ENCODE results near the gene CEP164.
A peak's percentile ranks its signal among the peaks of the same experiment; 100 is the strongest.
"Not testable (repeated sequence)": the region's sequence is repeated elsewhere in the genome, so short reads cannot be mapped to it uniquely, and the experiment has no call there.

Gene CEP164

DNA sequence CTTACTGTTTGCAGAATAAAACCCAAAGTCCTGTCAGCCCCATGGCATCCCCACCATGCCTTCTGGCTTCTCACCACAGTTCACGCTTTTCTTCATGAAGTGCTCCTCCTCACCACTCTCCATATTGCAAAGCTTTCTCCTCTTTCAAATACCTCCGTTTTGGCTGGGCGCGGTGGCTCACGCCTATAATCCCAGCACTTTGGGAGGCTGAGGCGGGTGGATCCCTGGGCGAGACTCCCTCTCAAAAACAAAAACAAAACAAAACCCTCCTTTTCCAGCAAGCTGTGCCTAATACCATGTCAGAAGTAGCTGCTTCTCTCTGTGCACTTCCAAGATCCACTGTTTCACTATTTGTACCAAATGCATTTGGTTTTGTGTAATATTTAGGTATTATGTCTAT is 18.3 kb upstream of the CEP164 start:
- DNase-seq: no peak

DNA sequence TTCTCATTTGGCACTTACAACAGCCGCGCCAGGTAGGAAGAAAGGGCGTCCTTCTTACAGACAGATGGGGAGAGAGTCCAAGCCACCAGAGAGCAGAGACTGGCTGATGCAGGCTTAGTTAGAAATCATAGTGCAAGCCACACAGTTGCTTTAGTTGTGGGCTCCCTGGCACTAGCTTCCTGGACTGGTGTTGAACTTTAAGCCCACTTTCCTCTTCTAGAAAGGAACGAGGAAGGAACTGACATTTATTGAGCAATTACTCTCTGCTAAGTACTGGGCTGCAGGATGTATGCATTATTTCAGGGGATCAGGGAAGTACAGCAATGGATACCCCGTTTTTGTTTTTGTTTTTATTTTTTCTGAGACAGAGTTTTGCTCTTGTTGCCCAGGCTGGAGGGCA is 14.6 kb upstream of the CEP164 start:
- DNase-seq: no peak

DNA sequence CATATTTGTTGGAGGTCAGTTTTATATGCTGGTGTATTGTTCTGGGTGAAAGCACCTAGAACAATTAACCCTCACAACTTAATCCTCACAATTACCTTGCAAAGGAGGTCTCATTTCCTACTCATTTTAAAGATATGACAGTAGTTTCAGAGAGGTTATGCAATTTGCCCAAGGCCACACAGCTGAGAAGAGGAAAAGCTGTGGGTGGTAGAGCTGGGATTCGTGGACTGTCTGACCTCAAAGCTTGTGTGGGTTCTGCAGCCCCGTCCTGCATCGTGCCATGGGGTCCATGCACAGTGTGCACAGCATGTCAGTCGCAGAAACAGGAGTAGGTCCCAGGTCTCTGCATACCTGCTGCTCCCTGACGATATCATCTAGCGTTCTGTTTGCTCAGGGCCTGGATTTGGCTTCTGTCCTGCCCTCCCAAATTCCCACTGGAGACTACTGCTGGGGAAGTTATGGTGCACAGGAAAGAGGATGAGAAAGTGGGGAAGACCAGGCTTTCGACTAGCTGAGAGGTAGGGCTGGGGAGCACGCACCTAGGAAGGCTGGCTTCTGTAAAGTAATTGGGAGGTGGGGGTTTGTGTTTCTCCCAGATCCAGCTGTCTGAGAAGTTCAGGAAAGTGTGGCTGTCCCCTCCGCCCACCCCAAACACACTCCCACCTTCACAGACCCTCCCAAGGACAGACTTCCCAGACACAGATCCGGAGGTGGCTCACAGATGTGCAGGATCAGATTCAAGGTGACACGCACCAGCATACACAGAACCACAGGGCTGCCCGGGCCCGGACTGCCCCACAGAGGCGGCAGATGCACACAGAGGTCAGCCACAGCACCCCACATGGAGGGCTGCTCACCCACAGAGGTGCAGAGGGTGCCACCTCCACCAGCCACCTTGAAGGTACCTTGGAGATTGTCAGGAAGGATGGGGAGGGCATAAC is 13.6 kb upstream of the CEP164 start:
- no peak for DNase-seq

DNA sequence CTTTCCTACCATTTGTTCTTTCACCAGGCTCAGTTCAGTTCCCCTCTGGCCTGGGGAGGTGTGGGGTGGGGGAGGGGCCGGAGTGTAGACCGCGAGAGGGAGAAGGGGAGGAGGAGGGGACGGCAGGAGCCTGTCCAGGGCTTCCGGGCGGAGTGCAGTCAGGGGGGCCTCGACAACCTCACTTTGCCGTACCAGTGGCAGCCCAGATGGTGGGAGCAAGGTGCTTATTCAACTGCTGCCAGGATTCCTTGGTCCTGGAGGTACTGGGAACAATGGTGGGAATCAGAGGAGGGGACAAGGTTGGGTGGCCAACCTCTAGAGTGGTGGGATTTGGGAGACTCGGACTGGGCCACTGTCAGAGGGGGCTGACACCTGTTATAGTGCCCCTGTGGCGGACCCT is 12.8 kb upstream of the CEP164 start:
- no peak for DNase-seq

DNA sequence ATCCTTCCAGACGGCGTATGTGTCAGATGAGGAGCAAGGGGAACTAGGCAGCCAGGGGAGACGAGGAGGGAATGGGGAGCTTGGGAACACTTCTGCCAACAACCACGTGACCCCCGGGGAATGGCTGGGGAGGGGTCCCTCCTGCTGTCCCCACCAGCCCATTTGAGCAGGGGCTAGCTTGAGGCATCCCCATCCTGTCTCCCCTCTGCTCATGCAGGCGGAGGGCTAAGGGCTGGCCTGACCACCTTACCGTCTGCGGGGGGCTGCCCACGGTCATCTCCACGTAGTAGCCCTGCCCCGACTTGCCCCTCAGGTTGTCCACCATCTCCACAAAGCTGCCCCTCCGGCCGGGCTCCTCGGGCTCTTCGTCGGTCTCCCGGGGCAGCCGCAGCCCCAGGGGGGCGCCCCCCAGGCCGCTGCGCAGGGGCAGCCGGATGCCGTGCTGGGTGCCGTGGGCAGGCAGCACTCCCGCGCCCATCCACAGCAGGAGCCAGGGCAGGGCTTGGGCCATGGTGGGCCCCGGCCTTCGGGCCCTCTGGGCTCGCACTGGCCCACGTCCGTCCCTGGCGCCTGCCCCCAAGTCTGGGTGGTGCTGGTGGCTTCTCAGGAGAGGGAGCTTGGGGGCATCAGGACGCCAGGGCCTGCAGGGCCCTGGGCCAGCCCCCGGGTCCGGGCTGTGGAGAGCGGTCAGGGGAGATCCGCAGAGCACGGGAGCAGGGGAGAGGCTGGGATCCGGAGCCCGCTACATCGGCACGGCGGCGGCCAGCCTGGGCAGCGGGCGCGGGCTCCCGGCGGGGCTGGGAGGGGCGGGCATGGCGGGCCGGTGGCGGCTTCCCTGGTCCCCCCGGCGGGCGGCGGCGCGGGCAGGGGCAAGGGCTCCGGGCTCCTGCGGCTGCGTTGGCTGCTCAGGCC is 12.1 kb upstream of the CEP164 start:
- no peak for DNase-seq

DNA sequence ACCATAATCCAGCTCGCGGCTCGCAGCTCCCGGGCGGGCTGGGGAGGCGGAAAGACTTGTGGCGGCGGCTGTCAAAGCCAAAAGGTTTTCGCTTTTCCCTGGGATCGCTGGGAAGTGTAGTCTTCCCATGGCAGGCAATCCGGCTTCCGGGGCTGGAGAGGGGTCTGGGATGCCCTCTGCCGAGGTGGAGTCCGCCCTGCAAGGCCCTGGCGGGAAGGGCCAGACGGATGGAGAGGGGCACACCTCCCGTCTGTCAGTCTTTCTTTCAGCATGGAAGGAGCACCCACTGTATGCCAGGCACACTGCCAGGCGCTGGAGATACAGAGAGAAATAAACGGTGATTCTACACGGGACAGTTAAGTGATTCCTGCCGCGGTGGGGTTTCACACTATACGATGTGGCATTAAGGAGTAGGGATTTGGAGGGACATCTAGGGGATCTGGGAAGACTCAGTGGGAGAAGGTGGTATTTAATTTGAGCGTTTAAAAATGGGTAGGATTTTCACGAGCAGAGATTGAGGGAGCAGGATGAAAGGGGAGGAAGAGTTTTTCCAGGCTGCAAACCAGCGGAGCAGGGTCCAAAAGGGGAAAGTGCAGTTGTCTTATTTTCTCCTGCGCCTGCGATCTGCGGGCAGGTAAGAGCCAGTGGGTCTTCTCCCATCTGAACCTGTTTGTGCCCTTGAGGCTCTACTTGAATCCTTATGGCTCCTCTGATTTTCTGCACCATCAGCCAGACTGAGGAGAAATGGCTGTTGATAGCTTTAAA is 11.3 kb upstream of the CEP164 start, which contains the start of gene BACE1:
BACE1 (minus strand) TSS at position 60 of the 765 bp plus-strand sequence. CDS start 461 bp downstream, outside the sequence.
- DNase-seq: peak; percentile 81

DNA sequence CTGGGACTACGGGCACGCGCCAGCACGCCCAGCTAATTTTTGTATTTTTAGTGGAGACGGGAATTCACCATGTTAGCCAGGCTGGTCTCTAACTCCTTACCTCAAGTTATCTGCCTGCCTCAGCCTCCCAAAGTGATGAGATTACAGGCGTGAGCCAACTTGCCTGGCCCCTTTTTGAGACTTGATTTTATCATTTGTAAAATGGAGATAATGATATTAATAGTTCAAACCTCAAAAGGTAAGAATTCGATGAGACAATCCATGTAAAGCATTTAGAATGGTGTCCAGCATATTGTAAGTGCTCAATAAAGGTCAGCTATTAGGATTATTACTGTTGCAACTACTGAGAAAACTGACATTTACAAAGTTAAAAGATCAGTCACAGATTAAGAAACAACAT is 8.9 kb upstream of the CEP164 start:
- no peak for DNase-seq

DNA sequence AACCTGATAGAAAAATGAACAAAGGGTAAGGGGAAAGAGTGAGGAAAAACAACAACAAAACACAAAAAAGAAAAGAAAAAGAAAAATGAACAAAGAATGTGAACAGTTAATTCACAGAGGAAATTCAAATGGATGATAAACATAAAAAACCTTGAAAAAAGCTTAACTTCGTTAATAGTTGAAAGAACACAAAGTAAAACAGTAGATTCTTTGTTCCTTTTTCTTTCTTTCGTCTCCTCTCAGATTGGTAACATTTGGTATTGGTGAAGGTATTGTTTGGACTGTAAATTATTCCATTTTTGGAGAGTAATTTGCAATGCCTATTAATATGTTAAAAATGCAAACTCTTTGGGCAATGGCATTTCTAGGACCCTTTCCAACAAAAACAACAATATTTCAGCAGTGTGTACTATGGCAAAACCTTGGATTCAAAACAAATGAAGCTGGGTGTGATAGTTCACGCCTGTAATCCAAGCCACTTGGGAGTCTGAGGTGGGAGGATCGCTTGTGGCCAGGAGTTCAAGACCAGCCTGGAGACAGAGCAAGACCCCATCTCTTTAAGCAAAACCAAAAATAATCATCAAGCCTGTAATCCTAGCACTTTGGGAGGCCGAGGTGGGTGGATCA is 8.3 kb upstream of the CEP164 start:
- DNase-seq: no peak

DNA sequence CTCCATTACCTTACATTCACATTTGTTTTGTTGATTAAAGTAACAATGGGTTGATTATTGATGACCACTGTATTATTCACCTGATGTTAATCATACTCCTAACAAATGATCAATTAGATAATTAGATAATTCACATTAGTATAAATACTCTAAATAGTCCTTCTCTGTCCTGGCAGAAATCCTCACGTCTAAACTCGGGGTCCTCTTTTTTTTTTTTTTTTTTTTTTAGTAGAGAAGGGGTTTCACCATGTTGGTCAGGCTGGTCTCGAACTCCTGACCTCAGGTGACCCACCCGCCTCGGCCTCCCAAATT is 443 bp upstream of the CEP164 start:
- DNase-seq: not testable (repeated sequence)

DNA sequence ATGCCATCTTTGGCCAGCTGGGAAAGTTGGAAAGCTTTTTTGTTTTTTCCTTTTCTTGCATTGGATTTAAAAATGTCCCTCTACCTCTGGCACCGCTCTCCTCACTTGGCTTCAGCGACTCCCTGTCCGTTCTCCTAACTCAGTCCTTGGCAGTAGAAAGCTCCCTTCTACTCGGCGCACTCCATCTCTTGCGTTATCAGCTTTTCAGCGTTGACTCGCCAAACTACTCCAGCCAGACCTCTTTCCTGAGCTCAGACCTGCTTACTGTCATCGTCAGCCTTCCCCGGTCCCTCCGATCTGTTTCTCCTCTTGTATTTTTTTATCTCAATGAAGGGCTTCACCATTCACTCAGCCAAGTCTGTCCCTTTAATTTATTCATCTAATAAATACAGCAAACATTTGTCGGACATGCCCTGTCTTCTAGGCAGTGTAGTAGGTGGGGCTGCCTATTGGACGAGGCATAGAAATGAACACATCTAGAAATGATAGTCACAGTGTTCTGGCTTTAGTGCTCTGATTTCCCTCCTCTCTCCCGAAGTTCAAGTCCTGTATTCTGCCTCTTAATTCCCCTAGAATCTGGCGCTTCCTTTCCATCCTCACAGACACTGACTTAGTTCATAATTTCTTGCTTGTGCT is 839 bp downstream of the CEP164 start:
- DNase-seq: no peak

DNA sequence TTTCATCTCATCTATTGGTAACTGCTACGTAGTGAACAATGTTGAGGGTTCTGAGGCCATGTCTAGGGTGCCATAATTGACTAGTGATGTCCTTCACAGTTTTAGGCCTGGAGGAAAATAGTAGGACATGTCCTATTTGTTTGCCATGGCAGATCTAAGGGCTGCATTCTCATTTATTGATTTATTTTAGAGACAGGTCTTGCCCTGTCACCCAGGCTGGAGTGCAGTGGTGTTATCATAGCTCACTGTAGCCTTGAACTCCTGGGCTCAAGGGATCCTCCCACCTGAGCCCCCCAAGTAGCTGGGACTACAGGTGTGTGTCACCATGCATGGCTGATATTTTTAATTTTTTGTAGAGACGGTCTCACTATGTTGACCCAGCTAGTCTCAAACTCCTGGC is 5.2 kb downstream of the CEP164 start:
- no peak for DNase-seq

DNA sequence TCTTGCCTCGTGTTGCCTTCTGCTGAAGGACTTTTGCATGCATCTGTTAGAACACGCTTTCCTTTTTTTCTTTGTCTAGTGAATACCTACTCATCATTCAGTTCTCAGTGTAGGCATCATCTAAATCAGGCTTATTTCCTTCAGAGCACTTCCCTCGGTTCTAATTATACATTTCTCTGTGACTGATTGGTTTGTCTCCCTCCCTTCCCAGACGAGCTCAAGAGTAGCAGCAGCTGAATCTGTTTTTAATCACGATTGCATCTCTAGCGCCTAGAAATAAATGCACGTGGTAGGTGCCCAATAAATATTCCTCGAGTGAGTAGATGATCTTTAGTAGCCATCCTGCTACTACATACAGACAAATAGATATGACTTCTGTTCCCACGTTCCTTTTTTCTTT is 6.3 kb downstream of the CEP164 start:
- DNase-seq: no peak

DNA sequence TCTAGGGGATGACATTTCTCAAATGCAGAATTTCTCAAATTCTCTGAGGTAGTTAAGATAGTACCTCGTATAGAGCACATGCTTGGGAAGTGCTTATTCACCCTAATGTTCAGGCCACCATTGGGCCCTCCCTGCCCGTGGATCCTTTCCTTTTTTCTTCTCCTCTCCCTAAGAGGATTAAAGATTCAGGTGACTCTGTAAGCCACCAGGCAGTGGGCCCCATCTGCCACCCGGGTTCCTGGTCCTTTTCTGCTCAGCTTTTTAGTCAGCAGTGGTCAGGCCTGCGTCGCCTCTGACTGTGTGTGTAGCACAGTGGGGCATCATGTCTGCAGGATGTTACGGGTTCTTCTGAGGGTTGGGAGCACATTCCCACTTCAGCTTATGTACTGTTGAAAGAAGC is 7.2 kb downstream of the CEP164 start:
- no peak for DNase-seq

DNA sequence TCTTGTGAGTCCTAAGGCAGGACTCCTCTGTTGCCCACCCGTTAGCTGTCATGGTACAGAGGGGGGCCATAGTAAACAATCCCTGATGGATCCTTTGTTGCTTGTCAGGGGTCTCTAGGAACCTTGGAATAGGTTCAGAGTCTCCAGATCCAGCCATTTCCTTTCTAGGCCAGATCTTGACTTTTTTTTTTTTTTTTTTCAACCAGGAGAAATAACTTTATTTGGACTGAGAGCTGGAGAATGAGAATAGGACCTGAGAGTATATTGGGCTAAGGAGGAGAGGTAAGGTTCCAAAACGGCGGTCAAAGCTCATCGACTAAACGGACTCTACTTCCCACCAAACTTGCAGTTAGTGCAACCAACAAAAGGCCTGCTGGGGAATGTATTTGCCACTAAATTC is 7.7 kb downstream of the CEP164 start:
- DNase-seq: no peak

DNA sequence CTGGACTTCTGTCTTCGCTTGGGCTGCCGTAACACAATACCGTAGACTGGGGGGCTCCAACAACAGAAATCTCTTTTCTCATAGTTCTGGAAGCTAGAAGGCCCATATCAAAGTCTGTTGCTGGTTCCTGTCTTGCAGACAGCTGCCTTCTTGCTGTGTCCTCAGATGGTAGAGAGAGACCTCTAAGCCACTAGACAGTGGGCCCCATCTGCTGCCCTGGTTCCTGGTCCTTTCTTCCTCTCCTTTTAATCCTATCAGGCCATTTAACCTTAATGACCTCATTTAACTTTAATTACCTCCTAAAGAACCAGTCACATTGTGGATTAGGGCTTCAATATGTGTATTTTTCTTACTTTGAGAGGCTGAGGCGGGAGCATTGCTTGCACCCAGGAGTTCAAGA is 9.4 kb downstream of the CEP164 start:
- DNase-seq: no peak

DNA sequence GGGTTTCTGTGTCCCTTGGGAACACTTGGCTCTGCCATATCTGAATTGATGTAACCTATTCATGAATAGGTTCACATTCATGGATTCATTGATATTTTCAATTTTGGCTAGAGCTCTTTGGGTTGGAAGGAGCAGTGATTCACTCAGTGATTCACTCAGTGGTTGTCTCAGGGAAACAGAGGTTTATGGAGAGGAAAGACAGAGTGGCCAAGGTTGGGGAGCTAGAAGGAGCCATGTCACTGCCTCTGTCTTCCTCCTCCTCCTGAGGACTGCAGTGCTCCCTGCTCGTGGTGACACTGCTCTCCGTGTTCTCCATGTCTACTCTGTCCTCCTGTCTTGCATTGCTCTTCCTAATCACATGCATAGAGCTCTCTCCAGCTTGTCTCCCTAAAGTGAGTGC is 17.4 kb downstream of the CEP164 start:
- DNase-seq: no peak

DNA sequence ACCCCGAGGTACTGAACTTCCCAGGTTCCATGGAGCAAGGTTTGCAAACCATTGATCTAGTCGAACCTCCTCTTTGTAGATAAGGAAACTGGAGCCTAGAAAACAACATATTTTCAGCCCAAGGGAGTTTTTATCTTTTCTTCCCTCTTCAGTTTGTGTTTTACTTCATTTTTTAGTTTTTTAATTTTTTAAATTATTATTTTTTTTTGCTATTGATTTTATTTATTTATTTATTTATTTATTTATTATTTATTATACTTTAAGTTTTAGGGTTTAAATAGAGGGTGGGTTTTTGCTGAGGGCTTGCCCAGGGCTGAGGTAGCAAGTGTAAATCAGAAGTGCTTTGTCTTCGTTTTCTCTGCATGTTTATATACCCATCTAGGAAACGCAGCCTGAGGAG is 26.9 kb downstream of the CEP164 start:
- DNase-seq: no peak

DNA sequence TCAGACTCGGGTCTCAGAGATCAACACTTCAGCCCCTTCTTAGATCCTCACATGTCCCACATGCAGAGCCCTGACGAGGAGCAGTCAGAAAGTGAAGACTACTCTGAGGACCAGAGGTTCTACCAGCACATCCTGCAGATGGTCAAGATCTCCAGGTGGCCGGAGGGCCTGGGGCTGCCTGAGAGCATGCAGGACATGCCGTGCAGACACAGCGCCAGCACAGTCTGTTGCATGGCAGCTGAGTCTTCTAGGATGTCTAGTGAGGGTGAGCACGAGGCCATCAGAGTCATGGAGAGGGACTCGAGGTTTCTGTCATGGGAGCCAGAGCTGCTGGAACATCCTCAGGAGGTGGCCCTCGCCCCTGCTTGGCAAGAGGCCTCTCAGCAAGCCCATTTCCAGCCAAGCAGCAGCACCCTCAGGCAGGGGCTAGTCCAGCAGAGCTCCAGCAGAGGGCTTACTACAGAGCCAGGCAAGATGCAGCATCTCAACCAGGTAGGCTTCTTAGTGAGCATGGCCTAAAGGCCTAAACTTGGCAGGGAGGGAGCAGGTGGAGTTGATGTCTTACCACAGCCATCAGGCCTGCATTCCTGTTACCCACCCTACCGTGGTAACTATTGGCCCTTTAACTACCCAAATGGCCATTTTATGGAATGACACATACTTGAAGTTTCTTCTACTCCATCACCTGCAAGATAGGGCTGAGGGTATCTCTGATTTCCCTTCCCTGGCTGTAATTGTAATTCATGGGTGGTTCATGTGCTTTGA is 28.7 kb downstream of the CEP164 start:
- DNase-seq: no peak

DNA sequence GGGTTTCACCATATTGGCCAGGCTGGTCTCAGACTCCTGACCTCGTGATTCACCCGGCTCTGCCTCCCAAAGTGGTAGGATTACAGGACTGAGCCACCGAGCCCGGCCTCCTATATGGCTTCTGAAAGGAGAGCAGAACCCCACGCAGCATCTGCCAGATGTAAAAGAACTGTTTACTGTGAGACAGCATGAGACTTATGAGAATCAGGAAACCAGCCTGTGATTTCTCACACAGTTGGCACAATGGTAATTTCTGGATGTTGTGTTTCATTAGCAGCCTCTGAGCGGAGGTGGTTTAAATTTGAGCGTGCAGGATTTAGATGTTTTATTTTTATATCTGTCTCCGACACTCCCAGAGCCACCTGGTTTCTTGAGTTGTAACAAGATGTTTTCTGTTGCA is 33.8 kb downstream of the CEP164 start:
- no peak for DNase-seq

DNA sequence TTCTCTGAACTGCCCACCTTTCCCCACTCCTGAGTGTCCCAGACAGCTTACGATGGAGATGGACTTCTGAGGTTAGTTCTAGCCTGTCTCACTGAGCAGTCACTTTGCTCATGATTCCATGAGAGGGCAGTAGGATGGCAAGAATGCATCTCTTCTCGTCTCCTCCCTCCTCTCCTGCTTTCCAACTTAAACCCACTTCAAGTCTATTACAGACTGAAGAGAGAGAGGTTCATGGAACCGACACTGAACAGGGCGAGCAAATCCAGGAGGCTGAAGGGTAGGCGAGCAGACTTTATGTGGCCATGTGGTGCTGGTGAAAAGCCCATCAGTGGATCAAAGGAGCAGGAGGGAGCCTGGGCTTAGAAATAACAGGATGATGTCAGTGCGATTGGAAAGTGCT is 38.6 kb downstream of the CEP164 start:
- no peak for DNase-seq

DNA sequence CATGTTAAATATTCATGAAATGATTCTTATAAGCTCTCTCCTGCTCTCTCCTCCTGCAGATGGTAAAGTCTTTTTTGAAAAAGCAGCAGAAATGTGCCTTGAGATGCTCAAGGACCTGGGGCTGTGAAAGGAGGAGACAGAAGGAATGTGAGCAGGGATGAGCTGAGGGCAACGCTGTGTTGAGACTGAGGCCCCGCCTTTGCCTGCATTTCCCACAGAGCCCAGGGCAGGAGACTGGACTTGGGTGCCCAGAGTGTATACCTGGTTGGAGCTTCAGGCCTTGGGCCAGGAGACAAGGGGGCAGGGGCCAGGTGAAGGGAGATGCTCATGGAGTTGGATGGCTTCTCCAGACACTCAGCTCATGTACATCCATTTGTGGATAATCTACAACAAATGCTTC is 39.2 kb downstream of the CEP164 start:
- no peak for DNase-seq

Measured in COR-L47 (cell line).